ENCODE results near the gene FRRS1. TPM values are rescaled to one million over a fixed set of nuclear protein-coding genes. Genes with fewer than 3 reads are reported as not detected.

Gene FRRS1
- total and polyA plus RNA-seq, 12 donors, result 0.81 to 26.8 (median 16.5) TPM

DNA sequence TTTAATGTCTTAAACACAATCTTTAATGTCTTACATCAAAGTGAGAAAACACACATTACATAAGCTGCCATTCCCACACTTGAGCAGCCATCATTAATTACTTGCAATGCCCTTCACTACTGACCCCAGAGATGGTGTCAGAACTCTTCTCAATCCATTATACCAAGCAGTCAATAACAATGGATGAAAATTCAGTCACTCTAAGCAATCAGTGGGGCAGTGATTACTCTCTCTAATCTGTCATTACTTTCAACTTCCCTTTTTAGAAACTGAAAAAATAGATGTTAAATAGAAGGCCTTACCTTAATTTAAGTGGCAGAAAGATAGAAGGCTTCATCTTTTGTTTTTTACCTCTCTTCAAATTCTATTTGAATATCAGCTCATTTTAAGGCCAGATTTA is 9.7 kb upstream of the FRRS1 start:
- no peaks in the 10 kb centered on the region for H3K36me3 ChIP-seq (replicated peaks in 1 of 2)
- H3K9me3 ChIP-seq (replicated peaks in 1 of 3), result no peaks in the 10 kb centered on the region
- no peak overlapping the region for H3K27ac ChIP-seq
- H3K4me3 ChIP-seq, result no peak overlapping the region
- no peak for DNase-seq
- intact Hi-C loops (cut with DNase I), result no loop called here
- no peak for TF ChIP-seq POLR2A (IDR thresholded peaks at IDR 0.05)
- TF ChIP-seq, protein P1, sequence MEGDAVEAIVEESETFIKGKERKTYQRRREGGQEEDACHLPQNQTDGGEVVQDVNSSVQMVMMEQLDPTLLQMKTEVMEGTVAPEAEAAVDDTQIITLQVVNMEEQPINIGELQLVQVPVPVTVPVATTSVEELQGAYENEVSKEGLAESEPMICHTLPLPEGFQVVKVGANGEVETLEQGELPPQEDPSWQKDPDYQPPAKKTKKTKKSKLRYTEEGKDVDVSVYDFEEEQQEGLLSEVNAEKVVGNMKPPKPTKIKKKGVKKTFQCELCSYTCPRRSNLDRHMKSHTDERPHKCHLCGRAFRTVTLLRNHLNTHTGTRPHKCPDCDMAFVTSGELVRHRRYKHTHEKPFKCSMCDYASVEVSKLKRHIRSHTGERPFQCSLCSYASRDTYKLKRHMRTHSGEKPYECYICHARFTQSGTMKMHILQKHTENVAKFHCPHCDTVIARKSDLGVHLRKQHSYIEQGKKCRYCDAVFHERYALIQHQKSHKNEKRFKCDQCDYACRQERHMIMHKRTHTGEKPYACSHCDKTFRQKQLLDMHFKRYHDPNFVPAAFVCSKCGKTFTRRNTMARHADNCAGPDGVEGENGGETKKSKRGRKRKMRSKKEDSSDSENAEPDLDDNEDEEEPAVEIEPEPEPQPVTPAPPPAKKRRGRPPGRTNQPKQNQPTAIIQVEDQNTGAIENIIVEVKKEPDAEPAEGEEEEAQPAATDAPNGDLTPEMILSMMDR (IDR thresholded peaks at IDR 0.05), result no peak
- no peaks in the 10 kb centered on the region for H3K27me3 ChIP-seq
- peaks cover 8 to 10% of the 10 kb centered on the region in 2 donors for H3K4me1 ChIP-seq (replicated peaks in 1 of 2)

DNA sequence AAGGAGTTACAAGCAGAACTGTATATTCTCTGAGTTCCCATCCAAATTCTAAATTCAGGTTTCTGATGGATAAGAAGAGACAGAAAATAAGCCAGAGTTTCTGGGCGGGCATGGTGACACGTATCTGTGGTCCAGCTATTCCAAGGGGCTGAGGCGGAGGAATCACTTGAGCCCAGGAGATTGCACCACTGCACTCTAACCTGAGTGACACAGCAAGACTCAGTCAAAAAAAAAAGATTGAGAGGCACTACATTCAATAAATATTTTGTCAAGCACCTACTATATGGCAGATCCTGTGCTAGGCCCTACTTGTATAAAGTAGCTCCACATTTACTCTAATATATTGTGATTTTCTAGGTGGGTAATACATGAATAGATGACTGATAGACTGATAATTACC is 6.4 kb upstream of the FRRS1 start:
- H3K4me1 ChIP-seq (replicated peaks in 1 of 2), result peaks cover 14 to 20% of the 10 kb centered on the region in 2 donors
- no peaks in the 10 kb centered on the region for H3K36me3 ChIP-seq (replicated peaks in 1 of 2)
- no peaks in the 10 kb centered on the region for H3K9me3 ChIP-seq (replicated peaks in 1 of 3)
- no peaks in the 10 kb centered on the region for H3K27me3 ChIP-seq
- TF ChIP-seq, protein P1 (IDR thresholded peaks at IDR 0.05), result no peak
- TF ChIP-seq POLR2A (IDR thresholded peaks at IDR 0.05), result no peak
- WGBS, 4 donors, result 94 to 100% (median 98%) methylated on average over 3 of the region's 3 CpGs
- intact Hi-C loops (cut with DNase I), result no loop called here
- H3K27ac ChIP-seq, result no peak overlapping the region
- no peak for DNase-seq
- H3K4me3 ChIP-seq, result no peak overlapping the region

DNA sequence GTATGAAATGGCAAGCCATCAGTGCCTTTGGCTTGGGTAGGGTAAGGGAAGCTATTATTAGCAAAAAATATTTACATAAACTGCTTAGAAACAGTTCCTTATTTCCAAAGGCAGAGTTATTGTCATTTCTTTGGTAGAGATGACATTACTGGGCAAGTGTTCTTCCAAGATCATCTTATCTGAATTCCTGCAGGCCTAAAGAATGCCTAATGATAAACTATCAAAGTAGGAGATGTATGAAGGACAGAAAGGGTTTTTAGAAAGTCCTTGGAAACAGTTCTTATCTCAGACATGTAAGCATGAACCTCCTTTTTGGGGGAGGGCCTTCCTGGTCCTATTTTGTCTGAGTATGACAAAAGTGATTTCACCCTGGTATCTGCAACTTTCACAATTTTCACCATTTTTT is 5.1 kb upstream of the FRRS1 start:
- DNase-seq, result peak in 1 of 7 donors; percentile 48
- no peaks in the 10 kb centered on the region for H3K36me3 ChIP-seq (replicated peaks in 1 of 2)
- intact Hi-C loops (cut with DNase I), result no loop called here
- no peak overlapping the region for H3K4me3 ChIP-seq
- H3K27ac ChIP-seq, result peak overlapping the region in 2 of 5 donors; percentile 25 to 65
- H3K9me3 ChIP-seq (replicated peaks in 1 of 3), result no peaks in the 10 kb centered on the region
- peaks cover 26 to 29% of the 10 kb centered on the region in 2 donors for H3K4me1 ChIP-seq (replicated peaks in 1 of 2)
- H3K27me3 ChIP-seq, result no peaks in the 10 kb centered on the region
- TF ChIP-seq POLR2A (IDR thresholded peaks at IDR 0.05), result no peak
- TF ChIP-seq, protein P1 (IDR thresholded peaks at IDR 0.05), result no peak

DNA sequence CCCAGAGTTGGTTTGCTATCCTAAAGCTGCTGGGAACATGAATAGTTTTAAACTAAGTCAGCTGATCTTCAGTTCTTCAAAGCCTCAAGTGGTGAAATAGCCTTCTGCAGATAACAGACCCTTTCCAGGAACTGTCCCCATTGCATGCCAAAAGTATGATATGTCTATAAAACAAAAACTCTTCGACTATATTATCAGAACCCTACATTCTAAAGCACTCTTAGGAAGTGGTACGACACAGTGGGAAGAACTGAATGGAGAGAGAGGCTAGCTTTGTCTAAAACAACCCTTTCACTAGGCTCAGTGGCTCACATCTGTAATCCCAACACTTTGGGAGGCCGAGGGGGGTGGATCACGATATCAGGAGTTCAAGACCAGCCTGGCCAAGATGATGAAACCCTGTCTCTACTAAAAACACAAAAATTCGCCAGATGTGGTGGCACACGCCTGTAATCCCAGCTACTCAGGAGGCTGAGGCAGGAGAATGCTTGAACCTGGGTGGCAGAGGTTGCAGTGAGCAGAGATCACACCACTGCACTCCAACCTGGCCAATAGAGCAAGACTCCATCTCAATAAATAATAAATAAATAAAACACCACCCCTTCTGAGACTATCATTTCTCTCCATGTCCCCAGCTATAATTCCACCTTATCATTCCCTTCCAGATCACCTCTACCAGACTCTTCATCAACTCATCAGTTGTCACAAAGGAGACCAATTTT is 2.2 kb upstream of the FRRS1 start:
- Histone ChIP-seq H3K36me3 (replicated peaks in 1 of 2) (no peaks in the 10 kb centered on the region), H3K27ac (peak overlapping the region; percentile 27 to 72 (median 62)), H3K9me3 (replicated peaks in 1 of 3) (no peaks in the 10 kb centered on the region), H3K4me1 (replicated peaks in 1 of 2) (peaks cover 34 to 38% of the 10 kb centered on the region in 2 donors), H3K4me3 (peak overlapping the region in 1 of 4 donors; percentile 28), H3K27me3 (no peaks in the 10 kb centered on the region)
- TF ChIP-seq POLR2A (IDR thresholded peaks at IDR 0.05), result no peak
- TF ChIP-seq, protein P1 (IDR thresholded peaks at IDR 0.05), result no peak
- intact Hi-C loops (cut with DNase I), result no loop called here
- DNase-seq, result peak in 3 of 7 donors; percentile 18 to 62 (median 48)
- 62 to 66% (median 65%) methylated on average over 6 of the region's 6 CpGs for WGBS, 4 donors

Data from adrenal gland (tissue), 12 donors.